AG09319 (cell line): ENCODE results near the gene CTNNA3.
"Not testable (repeated sequence)": the region's sequence is repeated elsewhere in the genome, so short reads cannot be mapped to it uniquely, and the experiment has no call there.

Source experiments
- DNase-seq: peaks from one replicate; pipeline ENCODE4 v3.0.0-alpha.2; 2010; ENCODE audit warnings: low read depth; ENCODE audit errors: extremely low read depth
- CTCF ChIP-seq: IDR thresholded peaks from 2 replicates; pipeline ENCODE4 v1.5.1; 2011; ENCODE audit warnings: low read depth, mild to moderate bottlenecking, inconsistent platforms, low read length, moderate library complexity

The CTNNA3 gene

GRCh38 chr10:67698164-67698563, 2.2 kb upstream of the CTNNA3 start:
- TF ChIP-seq CTCF = no peak
- DNase-seq = no peak

- peak; percentile 7 for DNase-seq
- TF ChIP-seq CTCF = peak; percentile 58
Observed at GRCh38 chr10:67697724-67698131, 1.7 kb upstream of the CTNNA3 start.

GRCh38 chr10:67696679-67697078, 684 bp upstream of the CTNNA3 start:
- DNase-seq = no peak
- TF ChIP-seq CTCF = no peak

- DNase-seq = no peak
- TF ChIP-seq CTCF = no peak
Observed at GRCh38 chr10:67695555-67695954, 440 bp downstream of the CTNNA3 start.

GRCh38 chr10:67691861-67692260, 4.1 kb downstream of the CTNNA3 start:
- not testable (repeated sequence) for DNase-seq

GRCh38 chr10:67690540-67690939, 5.5 kb downstream of the CTNNA3 start:
- DNase-seq = not testable (repeated sequence)

GRCh38 chr10:67684140-67684539, 11.9 kb downstream of the CTNNA3 start:
- not testable (repeated sequence) for DNase-seq

GRCh38 chr10:67678335-67678974, 17.5 kb downstream of the CTNNA3 start:
- no peak for TF ChIP-seq CTCF
- DNase-seq = no peak

GRCh38 chr10:67676208-67676825, 19.7 kb downstream of the CTNNA3 start:
- DNase-seq = no peak
- TF ChIP-seq CTCF = no peak
